GM18909 (cell line): ENCODE data around the gene VEZT.
"Not testable (repeated sequence)": the region's sequence is repeated elsewhere in the genome, so short reads cannot be mapped to it uniquely, and the experiment has no call there.

ENCODE experiments used
- ATAC-seq: cut with Tn5 transposase; IDR thresholded peaks from one replicate; pipeline ENCODE4 v1.9.1; 2021; ENCODE audit warnings: mild to moderate bottlenecking; ENCODE audit not compliant: unreplicated experiment, poor library complexity

VEZT gene

GRCh38 chr12:95218150-95219133 is 835 bp downstream of the VEZT start:
- ATAC-seq: peak; percentile 5

GRCh38 chr12:95220190-95220589 is 2.6 kb downstream of the VEZT start:
- no peak for ATAC-seq

- ATAC-seq: no peak
Observed at GRCh38 chr12:95220726-95221125, 3.1 kb downstream of the VEZT start.

GRCh38 chr12:95224202-95225170 is 6.9 kb downstream of the VEZT start:
- no peak for ATAC-seq

GRCh38 chr12:95225645-95226212 is 8.1 kb downstream of the VEZT start:
- no peak for ATAC-seq

GRCh38 chr12:95227818-95228356 is 10.3 kb downstream of the VEZT start:
- ATAC-seq: no peak

GRCh38 chr12:95228617-95229016 is 11.0 kb downstream of the VEZT start:
- no peak for ATAC-seq

GRCh38 chr12:95229636-95230035 is 12.0 kb downstream of the VEZT start:
- no peak for ATAC-seq

- no peak for ATAC-seq
Observed at GRCh38 chr12:95230313-95230712, 12.7 kb downstream of the VEZT start.

- no peak for ATAC-seq
Observed at GRCh38 chr12:95231190-95231589, 13.6 kb downstream of the VEZT start.

GRCh38 chr12:95234187-95234586 is 16.6 kb downstream of the VEZT start:
- ATAC-seq: not testable (repeated sequence)

- not testable (repeated sequence) for ATAC-seq
Observed at GRCh38 chr12:95235621-95236020, 18.0 kb downstream of the VEZT start.

GRCh38 chr12:95237315-95237714 is 19.7 kb downstream of the VEZT start:
- no peak for ATAC-seq

GRCh38 chr12:95238150-95238549 is 20.5 kb downstream of the VEZT start:
- no peak for ATAC-seq

- ATAC-seq: no peak
Observed at GRCh38 chr12:95239216-95239615, 21.6 kb downstream of the VEZT start.

- not testable (repeated sequence) for ATAC-seq
Observed at GRCh38 chr12:95239835-95240234, 22.2 kb downstream of the VEZT start.

GRCh38 chr12:95240556-95240955 is 22.9 kb downstream of the VEZT start:
- no peak for ATAC-seq

GRCh38 chr12:95241138-95241537 is 23.5 kb downstream of the VEZT start:
- ATAC-seq: not testable (repeated sequence)

GRCh38 chr12:95241761-95242506 is 24.3 kb downstream of the VEZT start:
- no peak for ATAC-seq
